GM21717 (cell line): ENCODE results near the gene ITPRIP.

Experiments
- ATAC-seq: cut with Tn5 transposase; IDR thresholded peaks from one replicate; pipeline ENCODE4 v1.9.1; 2021; ENCODE audit warnings: mild to moderate bottlenecking, moderate library complexity; ENCODE audit not compliant: unreplicated experiment

Gene ITPRIP, protein sequence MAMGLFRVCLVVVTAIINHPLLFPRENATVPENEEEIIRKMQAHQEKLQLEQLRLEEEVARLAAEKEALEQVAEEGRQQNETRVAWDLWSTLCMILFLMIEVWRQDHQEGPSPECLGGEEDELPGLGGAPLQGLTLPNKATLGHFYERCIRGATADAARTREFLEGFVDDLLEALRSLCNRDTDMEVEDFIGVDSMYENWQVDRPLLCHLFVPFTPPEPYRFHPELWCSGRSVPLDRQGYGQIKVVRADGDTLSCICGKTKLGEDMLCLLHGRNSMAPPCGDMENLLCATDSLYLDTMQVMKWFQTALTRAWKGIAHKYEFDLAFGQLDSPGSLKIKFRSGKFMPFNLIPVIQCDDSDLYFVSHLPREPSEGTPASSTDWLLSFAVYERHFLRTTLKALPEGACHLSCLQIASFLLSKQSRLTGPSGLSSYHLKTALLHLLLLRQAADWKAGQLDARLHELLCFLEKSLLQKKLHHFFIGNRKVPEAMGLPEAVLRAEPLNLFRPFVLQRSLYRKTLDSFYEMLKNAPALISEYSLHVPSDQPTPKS

DNA sequence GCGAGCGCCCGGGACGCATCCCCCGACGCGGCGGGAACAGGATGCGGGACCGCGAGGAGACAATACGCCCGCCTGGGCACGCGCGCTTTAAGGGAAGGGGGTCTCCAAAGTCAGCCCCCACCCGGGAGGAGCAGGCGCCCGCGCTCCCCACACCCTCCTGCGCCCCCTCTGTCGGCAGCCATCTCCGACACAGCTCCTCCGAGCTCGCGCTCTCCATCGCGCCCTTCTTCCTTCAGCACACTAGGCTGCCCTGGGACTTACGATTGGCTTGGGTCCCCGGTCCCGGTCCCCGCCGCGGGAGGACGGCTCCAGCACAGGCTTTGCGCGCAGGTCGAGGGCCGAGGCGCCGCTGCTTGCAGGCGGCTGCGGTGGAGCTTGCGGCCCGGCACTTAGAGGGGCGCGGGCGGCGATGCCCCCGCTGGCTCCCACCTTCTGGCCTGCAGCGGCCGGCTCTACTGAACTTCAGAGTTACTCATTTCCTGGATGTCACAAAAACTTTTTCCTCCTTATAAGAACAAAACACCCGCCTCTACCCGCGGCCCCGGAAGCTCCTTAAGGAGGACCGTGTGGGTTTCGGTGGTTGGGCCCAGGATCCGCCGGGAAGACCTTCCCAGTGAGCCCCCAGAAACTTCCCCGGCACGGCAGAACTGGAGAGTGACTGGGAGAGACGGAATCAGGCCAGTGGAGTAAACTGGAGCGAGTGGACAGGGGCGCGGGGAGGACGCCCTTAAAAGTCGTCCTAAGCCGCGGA is at the start of gene ITPRIP:
Gene ITPRIP (minus strand): TSS at position 481 of the 751 bp plus-strand sequence. CDS start 22,414 bp downstream, outside the sequence.
- ATAC-seq: peak; percentile 57

DNA sequence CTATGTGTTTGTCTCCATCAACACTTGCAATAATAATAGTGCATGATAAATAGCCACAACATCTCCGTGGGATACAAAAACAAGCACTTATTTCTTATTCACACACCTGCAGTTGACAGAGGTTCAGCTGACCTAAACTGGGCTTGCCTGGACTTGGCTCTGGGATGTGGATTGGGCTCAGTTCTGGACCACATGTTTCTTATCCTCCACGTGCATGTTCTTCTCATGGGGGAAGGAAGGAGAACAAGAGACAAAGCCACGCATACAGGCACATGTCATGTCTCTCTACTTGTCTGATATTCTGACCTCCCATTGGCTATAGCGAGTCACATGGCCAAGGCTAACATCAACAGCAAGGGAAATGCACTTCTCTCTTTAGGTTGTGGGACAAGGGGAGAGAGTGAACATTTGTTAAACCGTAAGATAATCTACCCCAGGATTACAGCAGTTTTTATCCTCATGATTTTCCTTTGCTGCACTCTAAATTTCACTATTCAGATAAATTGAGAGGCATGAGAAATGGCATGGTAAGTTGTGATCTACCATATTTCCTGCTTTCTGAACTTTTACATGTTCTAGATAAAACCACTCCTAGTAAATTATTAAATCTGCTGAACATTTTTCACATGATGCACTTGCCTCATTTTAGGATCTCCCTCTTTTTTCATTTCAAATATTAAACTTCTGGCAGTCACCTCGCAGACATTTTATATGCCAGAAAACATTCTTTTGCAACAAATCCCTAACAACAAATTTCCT is 49.0 kb upstream of the ITPRIP start:
- ATAC-seq: no peak

DNA sequence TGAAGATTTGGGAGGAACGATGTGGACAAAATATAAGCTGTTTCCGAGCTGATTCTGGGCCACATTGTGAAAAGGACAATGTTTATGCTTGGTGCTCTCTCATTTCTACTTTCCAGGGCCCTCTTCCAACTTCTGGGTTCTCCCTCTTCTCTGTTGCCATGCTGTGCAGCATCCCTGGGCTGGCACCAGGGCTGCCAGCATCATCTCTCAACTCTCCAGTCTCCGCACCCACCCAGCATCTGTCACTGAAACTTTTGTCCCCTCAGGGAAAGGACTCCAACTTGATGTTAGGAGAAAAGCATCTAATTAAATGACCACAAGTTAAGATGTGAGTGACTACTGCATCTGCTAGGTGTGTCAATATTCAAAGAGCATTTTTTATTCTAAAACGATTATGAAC is 42.1 kb upstream of the ITPRIP start:
- no peak for ATAC-seq

DNA sequence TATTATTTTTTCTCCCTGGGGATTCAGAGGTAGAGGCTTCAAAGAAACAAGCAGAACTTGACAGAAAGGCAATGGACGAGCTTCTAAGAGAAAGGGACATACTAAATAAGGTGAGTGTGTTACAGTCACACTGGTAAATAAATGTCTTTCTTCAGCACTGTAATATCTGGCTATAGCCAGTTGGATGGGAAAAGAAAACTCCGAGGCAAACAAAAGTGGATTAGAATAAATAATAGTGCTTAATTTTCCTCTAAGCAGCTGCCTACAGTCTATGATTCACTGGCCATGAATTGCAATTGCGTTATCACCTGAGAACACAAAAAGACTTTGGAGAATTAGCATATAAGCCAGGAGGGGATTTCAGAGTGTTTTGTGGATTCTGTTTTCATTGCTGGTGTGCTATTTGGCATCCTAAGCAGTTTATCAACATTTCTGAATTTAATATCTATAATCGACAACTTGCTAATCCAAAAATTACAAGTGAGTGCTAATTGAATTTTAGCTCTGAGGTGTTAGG is 38.6 kb upstream of the ITPRIP start:
- no peak for ATAC-seq

DNA sequence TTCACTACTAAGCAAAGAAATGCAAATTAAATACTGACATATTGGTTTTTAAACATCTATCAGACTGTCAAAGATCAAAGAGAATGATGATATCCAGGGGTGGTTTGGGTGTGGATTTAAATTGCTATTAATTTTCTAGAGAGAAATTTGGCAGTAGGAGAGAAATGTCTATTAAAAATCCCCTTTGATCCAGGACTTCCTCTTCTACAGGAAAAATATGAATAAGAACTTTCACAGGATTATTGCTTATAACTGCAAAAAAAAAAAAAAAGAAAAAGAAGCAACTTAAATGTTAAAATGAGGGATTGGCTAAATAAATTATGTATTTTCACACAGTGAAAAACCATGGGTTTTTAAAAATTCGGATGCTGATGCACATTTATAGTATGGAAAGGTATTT is 36.3 kb upstream of the ITPRIP start:
- no peak for ATAC-seq

DNA sequence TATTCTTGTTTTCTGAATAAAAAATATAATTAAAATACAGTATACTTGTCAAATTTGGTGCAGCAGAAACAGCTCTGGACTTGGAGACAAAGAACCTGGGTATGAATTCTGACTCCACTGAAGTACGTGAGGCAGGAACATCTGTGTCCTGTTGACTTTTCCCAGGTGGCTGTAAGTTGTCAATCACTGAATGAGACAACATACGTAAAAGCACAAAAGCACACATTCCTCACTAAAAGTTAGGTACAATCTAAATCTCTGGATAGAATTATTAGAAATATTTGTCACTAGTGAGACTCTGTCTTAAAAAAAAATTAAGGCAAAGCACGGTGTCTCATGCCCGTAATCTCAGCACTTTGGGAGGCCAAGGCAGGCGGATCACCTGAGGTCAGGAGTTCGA is 33.5 kb upstream of the ITPRIP start:
- no peak for ATAC-seq

DNA sequence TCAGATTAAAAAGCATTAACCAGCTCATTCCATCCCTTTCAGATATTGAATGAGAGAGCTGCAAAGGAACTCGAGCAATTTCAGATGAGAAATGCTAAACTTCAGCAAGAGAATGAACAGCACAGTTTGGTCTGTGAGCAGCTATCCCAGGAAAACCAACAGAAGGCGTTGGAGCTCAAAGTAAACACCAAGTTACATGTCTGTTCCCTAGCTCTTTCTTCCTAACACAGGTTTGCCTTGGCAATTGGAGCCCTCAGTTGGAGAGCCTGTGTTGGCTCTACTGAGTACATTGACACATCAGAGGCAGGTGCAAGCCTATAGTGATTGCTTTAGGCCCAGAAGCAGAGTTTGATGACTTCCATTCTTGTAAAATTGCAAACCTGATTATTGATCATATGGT is 30.1 kb upstream of the ITPRIP start:
- ATAC-seq: no peak

DNA sequence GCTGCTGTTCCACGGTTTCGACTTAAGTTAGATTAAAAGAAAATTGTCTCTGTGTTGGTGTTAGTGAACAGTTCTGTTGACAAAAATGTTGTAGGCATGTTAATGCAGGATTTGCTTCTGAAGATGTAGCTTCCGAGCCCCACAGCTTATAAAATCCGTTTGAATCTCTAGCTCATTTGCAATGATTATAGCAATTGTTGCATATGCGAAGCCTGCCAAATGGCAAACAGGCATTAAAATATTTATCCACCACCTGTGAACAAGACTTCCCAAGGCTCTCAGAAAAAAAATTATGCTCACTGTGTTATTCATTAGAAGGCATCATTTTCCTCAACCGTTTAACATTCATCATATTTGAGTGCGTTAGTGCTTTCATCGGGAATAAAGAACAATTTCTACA is 29.6 kb upstream of the ITPRIP start:
- ATAC-seq: no peak

DNA sequence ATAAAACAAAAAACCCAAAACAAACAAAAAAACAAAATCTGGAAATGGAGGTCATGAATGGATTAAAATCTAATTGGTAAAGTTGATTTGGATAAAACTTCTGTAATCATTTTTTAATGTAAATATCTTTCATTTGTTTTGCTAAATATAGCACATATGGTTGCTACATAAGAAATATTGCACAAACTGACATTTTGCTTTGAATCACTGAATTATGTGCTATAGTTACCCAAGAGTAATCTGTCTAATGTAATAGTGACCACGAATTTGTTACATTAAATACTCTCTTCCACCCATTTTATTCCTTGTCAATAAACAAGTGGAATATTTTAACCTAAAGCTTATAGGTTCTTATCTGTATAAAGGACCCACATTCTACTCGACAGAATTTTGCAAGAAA is 21.5 kb upstream of the ITPRIP start:
- ATAC-seq: no peak

DNA sequence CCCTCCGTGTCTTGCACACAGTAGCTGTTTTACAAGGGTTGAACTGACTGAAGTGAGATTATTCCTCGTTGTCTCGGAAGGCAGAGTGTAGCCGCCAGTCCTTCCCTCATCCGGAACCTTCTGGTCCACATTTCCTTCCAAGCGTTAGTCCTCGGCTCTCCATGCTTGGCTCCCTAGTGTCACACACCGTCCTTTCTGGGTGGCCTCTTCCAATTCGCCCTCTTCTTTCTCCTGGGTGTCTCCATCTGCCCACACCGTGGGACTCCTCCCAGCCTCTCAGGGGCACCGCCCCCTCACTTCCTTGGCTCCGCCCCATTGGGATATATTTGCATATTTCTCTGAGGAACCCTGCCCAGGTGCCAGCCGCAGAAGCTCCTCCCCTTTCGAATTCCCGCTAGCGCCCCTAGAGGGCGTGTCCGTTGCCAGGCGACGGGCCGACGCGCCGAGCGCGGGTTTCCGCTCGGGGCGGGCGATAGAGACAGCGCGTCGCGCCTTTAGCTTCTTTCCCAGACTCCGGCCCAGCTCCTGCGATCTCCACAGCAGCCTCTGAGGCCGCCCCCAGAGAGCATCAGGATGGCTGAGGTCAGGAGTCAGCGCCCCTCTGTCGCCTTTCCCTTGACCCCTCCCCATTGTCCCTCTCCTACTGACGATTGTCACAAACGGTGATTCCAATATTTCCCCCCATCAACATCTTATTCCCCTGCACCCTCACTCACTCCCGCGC is 15.2 kb upstream of the ITPRIP start, which contains the start of gene CFAP58:
Gene CFAP58 (plus strand): TSS at position 509 of the 724 bp plus-strand sequence. CDS start 65 bp downstream, at position 574.
- ATAC-seq: peak; percentile 67

DNA sequence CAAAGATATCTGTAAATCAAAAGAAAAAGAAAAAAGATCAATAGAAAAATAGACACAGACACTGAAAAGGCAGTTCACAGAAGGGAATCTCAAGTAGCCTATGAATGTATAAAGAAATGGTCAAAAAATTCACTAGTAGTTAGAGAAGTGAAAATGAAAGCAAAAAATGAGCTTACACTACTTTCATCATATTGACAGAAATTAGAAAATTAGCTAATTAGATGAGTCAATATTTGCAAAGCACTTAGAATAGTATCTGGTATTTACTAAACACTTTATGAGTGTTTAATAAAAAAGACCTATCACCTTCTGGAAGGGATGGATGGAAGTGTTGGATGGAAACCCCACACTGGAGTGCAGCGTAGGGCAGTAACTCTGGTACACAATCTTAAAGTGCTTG is 13.7 kb upstream of the ITPRIP start:
- ATAC-seq: peak; percentile 22

DNA sequence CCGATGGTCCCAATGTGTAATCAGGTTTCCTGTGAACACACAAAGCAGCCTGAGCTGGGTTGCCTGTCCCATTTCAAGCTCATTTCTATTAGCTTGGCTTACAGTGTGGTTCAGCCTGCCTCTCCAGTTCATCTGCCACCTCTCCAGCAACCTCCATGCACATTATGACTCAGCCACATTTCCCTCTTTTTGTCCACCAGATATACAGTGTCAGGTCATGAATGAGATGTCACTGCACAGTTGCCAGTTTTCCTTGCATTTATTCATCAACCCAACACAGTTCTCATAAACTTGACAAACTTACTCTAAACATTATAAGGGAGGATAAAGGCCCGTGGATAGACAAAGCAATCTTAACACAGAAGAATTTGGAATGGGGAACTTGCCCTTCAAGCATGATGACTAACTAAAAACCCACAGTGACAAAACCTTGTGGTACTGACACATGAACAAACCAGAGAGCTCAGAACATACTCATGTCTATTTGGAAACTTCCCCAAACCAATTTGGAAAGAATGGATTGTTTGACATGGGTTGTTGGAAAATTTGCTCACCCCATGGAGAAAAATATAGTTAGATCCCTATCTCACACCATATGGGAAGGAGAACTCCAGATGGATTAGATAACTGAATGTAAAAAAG is 12.9 kb upstream of the ITPRIP start:
- ATAC-seq: peak; percentile 16

DNA sequence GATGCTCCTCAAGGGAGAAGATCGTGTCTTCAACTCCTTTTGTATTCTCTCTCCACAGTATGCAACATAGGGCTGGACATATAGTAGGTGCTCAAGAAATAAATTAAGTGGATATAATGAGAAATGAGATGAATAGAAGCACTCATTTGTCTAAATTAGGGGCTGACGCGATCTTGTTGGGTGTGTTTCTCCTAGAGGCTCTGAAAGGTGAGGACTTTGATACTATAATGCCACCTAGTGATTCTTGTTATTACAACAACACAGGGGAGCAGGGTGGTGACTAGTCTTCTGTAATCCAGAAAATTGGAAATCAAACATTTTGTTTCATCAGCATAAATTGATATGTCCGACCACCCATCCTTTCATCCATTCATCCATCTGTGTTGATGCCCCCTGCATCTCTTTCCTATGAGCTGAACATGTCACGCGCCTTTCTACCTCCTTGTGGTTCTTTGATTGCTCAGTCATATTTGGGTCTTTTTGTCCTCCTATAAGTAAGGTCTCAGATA is 11.9 kb upstream of the ITPRIP start:
- peak; percentile 36 for ATAC-seq

DNA sequence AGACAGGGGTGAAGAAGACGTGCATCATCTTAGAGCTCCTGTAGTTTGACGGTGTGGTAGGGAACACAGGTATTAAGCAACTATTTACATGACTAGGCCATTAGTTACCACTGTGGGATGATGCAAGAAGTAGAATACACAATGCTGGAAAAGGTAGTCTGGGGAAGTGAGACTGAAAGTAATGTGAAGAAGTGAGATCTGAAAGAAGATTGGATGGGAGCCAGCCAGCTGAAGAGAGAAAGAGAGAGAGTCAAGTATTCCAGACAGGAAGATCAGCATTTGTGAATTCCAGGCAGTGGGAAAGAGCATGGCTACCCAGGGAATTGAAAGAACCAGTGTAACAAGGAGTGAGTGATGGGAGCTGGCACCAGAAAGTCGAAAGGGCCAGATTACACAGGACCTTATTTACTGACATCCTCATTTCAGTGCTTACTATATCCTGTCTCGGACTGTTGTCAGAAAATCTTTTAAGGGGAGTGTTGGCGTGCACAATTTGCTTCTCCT is 11.4 kb upstream of the ITPRIP start:
- peak; percentile 67 for ATAC-seq

DNA sequence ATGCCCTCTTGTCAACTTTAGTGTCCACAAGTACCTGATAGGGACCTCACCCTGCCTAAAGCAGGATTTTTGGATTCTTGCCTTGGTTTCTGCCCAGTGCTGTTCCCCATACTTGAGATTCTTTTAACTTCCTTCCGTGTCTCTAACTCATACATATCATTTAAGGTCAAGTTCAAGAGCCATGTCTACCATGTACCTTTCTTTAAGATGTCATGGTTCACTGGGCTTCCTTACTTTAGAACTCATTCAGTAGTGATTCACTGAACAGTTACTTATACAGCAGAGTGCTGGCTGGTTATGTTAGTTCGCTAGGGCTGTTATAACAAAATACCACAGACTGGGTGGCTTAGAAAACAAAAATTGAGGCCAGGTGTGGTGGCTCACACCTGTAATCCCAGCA is 10.3 kb upstream of the ITPRIP start:
- ATAC-seq: no peak

DNA sequence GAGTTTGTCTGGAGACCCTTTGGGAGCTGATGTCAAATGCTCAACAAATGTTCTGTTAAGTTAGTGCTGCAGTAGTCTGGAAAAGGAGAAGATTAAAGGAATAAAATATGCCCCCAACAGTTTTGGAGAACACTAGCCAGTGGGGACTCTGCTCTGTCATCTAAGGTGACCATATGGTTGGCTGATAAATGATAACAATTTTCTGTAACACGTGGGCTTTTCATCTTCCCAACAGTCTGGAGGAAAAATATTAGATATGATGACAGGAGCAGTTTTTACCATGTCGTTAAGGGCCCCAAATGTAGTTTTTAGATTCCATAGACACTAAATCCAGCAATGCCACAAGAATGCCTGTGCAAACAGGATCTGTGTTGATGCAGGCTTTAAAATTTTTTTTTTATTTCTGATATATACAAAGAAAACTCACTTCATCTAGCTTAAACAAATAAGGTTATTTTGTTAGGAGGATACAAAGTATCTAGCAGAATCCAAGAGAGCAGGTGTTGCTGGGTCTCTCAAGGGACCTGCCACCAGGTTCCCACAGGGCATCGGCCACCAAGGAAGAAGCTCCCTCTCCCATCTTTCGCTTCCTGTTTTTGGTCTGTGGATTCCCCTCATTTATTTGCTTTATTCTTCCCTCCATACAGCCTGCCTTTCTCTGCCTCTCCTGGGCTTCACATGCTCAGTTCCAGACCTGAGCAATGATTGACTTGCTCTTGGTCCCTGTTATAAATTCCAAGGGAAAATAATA is 9.2 kb upstream of the ITPRIP start:
- ATAC-seq: no peak

DNA sequence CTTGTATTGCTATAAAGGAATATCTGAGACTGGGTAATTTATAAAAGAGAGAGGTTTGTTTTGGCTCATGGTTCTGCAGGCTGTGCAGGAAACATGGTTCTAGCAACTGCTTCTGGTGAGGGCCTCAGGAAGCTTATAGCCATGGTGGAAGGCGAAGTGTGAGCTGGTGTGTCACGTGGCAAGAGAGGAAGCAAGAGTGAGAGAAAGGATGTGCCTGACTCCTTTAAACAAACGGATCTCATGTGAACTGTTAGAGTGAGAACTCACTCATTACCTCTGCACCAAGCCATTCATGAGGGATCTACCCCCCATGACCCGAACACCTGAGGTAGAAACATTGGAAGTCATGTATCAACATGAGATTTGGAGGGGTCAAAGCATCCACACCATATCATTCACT is 7.7 kb upstream of the ITPRIP start:
- no peak for ATAC-seq

DNA sequence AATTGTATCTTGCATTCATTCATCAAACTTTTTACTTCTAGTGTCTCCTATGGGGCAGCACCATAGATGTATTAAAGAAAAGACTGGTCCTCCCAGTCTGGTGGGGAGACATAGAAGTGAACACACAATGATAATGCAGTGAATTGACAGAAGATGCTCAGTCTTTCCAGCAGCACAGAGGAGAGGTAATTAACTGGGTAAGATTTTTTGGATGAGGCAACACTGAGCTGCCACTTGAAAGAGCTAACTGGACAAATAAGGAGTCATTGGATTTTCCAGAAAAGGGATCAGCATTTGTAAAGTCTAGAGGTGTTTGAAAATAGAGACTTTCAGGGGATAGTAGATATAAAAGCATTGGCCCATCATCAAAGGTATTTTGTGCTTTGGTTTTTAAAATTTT is 7.2 kb upstream of the ITPRIP start:
- no peak for ATAC-seq

DNA sequence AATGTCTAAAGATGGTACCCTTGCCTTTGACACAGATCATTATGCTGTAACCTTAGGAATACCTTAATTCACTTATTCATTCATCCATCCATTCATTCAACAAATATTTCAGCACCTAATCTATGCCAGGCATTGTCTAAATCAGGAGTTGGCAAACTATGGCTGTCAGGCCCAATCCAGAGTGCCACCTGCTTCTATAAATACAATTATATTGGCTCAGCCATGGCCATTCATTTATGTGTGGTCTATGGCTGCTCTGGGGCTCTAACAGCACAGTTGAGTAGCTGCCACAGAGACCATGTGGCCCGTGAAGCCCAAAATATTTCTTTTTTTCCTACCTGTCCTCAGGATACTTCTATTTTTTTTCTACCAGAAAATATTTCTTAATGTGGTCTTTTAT is 6.0 kb upstream of the ITPRIP start:
- ATAC-seq: no peak
